Vagina (tissue), 2 donors: ENCODE data around the gene AMPD1.

ENCODE experiments used
- POLR2A ChIP-seq, 2 donors: fragments of 450-650 bp; IDR thresholded peaks; one replicate each; pipeline ENCODE4 v1.6.1; 2017; ENCODE audit warnings: antibody characterized with exemption in 2 of 2, mild to moderate bottlenecking in 2 of 2, moderate library complexity in 2 of 2
- TF ChIP-seq, protein P1 (sequence below), 3 experiments: fragments of 450-650 bp in 2 of 3; fragments of 200-600 bp in 1 of 3; sonication (generic) in 1 of 3; IDR thresholded peaks; one replicate each; pipeline ENCODE4 v1.5.1; 2017 to 2019; ENCODE audit warnings: antibody characterized with exemption in 3 of 3, mild to moderate bottlenecking in 2 of 3, moderate library complexity in 2 of 3

DNA sequence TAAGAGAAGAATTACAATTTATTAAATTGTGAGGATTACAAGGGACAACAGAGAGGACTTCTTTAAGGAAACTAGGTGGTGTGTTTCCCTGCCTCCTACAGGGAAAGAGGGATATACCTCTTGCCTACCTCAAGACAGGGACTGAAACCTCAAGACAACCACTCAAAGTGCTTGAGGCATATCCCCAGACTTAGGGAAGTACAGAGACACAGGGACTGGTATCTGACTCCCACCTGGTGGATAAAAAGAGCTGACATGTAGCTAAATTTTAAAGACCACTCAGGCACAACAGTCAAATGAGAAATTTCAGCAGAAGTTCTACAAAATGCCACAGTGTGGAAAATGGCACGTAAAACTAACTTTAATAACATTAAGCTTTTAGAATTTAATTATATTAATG lies 46.8 kb downstream of the AMPD1 start:
- no peak for TF ChIP-seq POLR2A (IDR thresholded peaks at IDR 0.05)
- TF ChIP-seq, protein P1, sequence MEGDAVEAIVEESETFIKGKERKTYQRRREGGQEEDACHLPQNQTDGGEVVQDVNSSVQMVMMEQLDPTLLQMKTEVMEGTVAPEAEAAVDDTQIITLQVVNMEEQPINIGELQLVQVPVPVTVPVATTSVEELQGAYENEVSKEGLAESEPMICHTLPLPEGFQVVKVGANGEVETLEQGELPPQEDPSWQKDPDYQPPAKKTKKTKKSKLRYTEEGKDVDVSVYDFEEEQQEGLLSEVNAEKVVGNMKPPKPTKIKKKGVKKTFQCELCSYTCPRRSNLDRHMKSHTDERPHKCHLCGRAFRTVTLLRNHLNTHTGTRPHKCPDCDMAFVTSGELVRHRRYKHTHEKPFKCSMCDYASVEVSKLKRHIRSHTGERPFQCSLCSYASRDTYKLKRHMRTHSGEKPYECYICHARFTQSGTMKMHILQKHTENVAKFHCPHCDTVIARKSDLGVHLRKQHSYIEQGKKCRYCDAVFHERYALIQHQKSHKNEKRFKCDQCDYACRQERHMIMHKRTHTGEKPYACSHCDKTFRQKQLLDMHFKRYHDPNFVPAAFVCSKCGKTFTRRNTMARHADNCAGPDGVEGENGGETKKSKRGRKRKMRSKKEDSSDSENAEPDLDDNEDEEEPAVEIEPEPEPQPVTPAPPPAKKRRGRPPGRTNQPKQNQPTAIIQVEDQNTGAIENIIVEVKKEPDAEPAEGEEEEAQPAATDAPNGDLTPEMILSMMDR (IDR thresholded peaks at IDR 0.05), result no peak
